ENCODE data around the gene NPPB.

The NPPB gene

GRCh38 chr1:11874624-11875023, 15.9 kb upstream of the NPPB start:
- Histone ChIP-seq H3K4me3 (replicated peaks; ENCODE audit: low read depth, low read length) (no peak overlapping the region), H3K36me3 (ENCODE audit: control insufficient read depth, insufficient read depth, low read length) (no peaks in the 10 kb centered on the region), H3K27me3 (replicated peaks; ENCODE audit: control insufficient read depth, insufficient read depth, low read length) (no peaks in the 10 kb centered on the region; the same call in 1 of the 2 replicates)
- DNase-seq (ENCODE audit: extremely low read depth, insufficient read length), result no peak
- no peak for TF ChIP-seq CTCF (IDR thresholded peaks at IDR 0.05; ENCODE audit: insufficient read depth, low read length, poor library complexity, severe bottlenecking)

- Histone ChIP-seq H3K4me3 (replicated peaks; ENCODE audit: low read depth, low read length) (no peak overlapping the region), H3K36me3 (ENCODE audit: control insufficient read depth, insufficient read depth, low read length) (no peaks in the 10 kb centered on the region), H3K27me3 (replicated peaks; ENCODE audit: control insufficient read depth, insufficient read depth, low read length) (no peaks in the 10 kb centered on the region; the same call in 1 of the 2 replicates)
- TF ChIP-seq CTCF (IDR thresholded peaks at IDR 0.05; ENCODE audit: insufficient read depth, low read length, poor library complexity, severe bottlenecking), result no peak
- DNase-seq (ENCODE audit: extremely low read depth, insufficient read length), result no peak
These were observed 15.5 kb upstream of the NPPB start for GRCh38 chr1:11874258-11874562.

- no peak overlapping the region for H3K4me3 ChIP-seq (replicated peaks; ENCODE audit: low read depth, low read length)
- H3K27me3 ChIP-seq (replicated peaks; ENCODE audit: control insufficient read depth, insufficient read depth, low read length), result no peaks in the 10 kb centered on the region; the same call in 1 of the 2 replicates
- H3K36me3 ChIP-seq (ENCODE audit: control insufficient read depth, insufficient read depth, low read length), result no peaks in the 10 kb centered on the region
- TF ChIP-seq CTCF (IDR thresholded peaks at IDR 0.05; ENCODE audit: insufficient read depth, low read length, poor library complexity, severe bottlenecking), result no peak
- no peak for DNase-seq (ENCODE audit: extremely low read depth, insufficient read length)
These were observed 14.9 kb upstream of the NPPB start for GRCh38 chr1:11873395-11874257.

- Histone ChIP-seq H3K4me3 (replicated peaks; ENCODE audit: low read depth, low read length) (no peak overlapping the region), H3K36me3 (ENCODE audit: control insufficient read depth, insufficient read depth, low read length) (no peaks in the 10 kb centered on the region), H3K27me3 (replicated peaks; ENCODE audit: control insufficient read depth, insufficient read depth, low read length) (no peaks in the 10 kb centered on the region; the same call in 1 of the 2 replicates)
- no peak for TF ChIP-seq CTCF (IDR thresholded peaks at IDR 0.05; ENCODE audit: insufficient read depth, low read length, poor library complexity, severe bottlenecking)
- no peak for DNase-seq (ENCODE audit: extremely low read depth, insufficient read length)
These were observed 13.8 kb upstream of the NPPB start for GRCh38 chr1:11872545-11872944.

- TF ChIP-seq CTCF (IDR thresholded peaks at IDR 0.05; ENCODE audit: insufficient read depth, low read length, poor library complexity, severe bottlenecking), result no peak
- H3K36me3 ChIP-seq (ENCODE audit: control insufficient read depth, insufficient read depth, low read length), result no peaks in the 10 kb centered on the region
- H3K27me3 ChIP-seq (replicated peaks; ENCODE audit: control insufficient read depth, insufficient read depth, low read length), result no peaks in the 10 kb centered on the region; the same call in none of the 2 replicates
- H3K4me3 ChIP-seq (replicated peaks; ENCODE audit: low read depth, low read length), result no peak overlapping the region
- no peak for DNase-seq (ENCODE audit: extremely low read depth, insufficient read length)
These were observed 11.0 kb upstream of the NPPB start for GRCh38 chr1:11869650-11870207.
